H1 (cell line): ENCODE results near the gene HSD17B2. TPM values are rescaled to one million over a fixed set of nuclear protein-coding genes. Genes with fewer than 3 reads are reported as not detected.

ENCODE experiments used
- CTCF ChIA-PET: fragments of 300-600 bp; sonication (Branson Sonifier 250); formaldehyde crosslinking; loops from one replicate; lab custom pipeline; 2021; ENCODE audit not compliant: partially characterized antibody; lab: Charles Lee
- POLR2A ChIA-PET: fragments of 300-600 bp; sonication (Branson Sonifier 250); formaldehyde crosslinking; loops from one replicate; lab custom pipeline; 2021; ENCODE audit warnings: inconsistent platforms; ENCODE audit not compliant: partially characterized antibody; lab: Charles Lee
- DNase-seq, 2 experiments: peaks; one replicate each; pipeline versions ENCODE4 v3.0.0 to v3.0.0-alpha.2; 2010 to 2022; ENCODE audit warnings: low spot score in 2 of 2, low read depth in 1 of 2, mixed read lengths in 1 of 2
- FAIRE-seq: peaks from 2 replicates; lab custom pipeline; 2011; peaks lifted over from hg19 to GRCh38; lab: Jason Lieb, UNC
- H2AFZ ChIP-seq: 2 replicates; pipeline ENCODE4 v1.8.1; 2012; ENCODE audit warnings: low read length, inconsistent platforms
- H2AK5ac ChIP-seq: 2 replicates; pipeline ENCODE4 v1.6.1; 2013; ENCODE audit warnings: low read depth, low read length
- H2BK120ac ChIP-seq: replicated peaks from 2 replicates; pipeline ENCODE3; 2013; ENCODE audit warnings: low read depth, low read length, inconsistent platforms
- H2BK12ac ChIP-seq: 2 replicates; pipeline ENCODE4 v1.6.1; 2013; ENCODE audit warnings: low read depth, low read length
- H2BK15ac ChIP-seq: 2 replicates; pipeline ENCODE4 v1.6.1; 2013; ENCODE audit warnings: low read length
- H2BK20ac ChIP-seq: 2 replicates; pipeline ENCODE4 v1.6.1; 2013; ENCODE audit warnings: low read length
- H2BK5ac ChIP-seq: 2 replicates; pipeline ENCODE4 v1.6.1; 2013; ENCODE audit warnings: low read depth, low read length
- H3K14ac ChIP-seq: 2 replicates; pipeline ENCODE4 v1.6.1; 2013; ENCODE audit warnings: inconsistent platforms; ENCODE audit not compliant: insufficient read length
- H3K18ac ChIP-seq: 2 replicates; pipeline ENCODE4 v1.6.1; 2013; ENCODE audit warnings: low read length; ENCODE audit errors: extremely low read depth
- H3K23ac ChIP-seq: 2 replicates; pipeline ENCODE4 v1.6.1; 2013; ENCODE audit warnings: inconsistent platforms; ENCODE audit not compliant: insufficient read length
- H3K23me2 ChIP-seq: 2 replicates; pipeline ENCODE4 v1.6.1; 2013; ENCODE audit warnings: low read depth, low read length
- H3K27ac ChIP-seq: 2 replicates; pipeline ENCODE4 v1.6.1; 2011; ENCODE audit warnings: low read depth, low read length, inconsistent platforms
- H3K27me3 ChIP-seq, 4 experiments: replicated peaks in 1 of 4; 1 replicate in 1 of 4; 2 replicates in 3 of 4; pipeline versions ENCODE4 v1.6.1 to v1.8.1; 2011 to 2013; ENCODE audit warnings: low read length in 3 of 4, mild to moderate bottlenecking in 3 of 4, inconsistent platforms in 2 of 4, mixed read lengths in 2 of 4, moderate library complexity in 1 of 4; ENCODE audit not compliant: control insufficient read depth in 3 of 4, insufficient read depth in 3 of 4; ENCODE audit errors: extremely low read depth in 1 of 4
- H3K36me3 ChIP-seq, 4 experiments: 2 replicates each; pipeline versions ENCODE4 v1.6.1 to v1.8.1; 2011 to 2013; ENCODE audit warnings: mild to moderate bottlenecking in 4 of 4, low read length in 3 of 4, moderate library complexity in 2 of 4, control low read depth in 1 of 4, inconsistent platforms in 1 of 4; ENCODE audit not compliant: insufficient read depth in 4 of 4, control insufficient read depth in 2 of 4
- H3K4ac ChIP-seq: replicated peaks from 2 replicates; pipeline ENCODE3; 2013; ENCODE audit warnings: low read length, low read depth, mixed read lengths, inconsistent platforms; ENCODE audit not compliant: insufficient read length
- H3K4me1 ChIP-seq, 4 experiments: replicated peaks in 1 of 4; 1 replicate in 1 of 4; 2 replicates in 3 of 4; pipeline versions ENCODE4 v1.6.1 to v1.8.1; 2011 to 2013; ENCODE audit warnings: low read length in 3 of 4, inconsistent platforms in 2 of 4, mixed read lengths in 1 of 4; ENCODE audit not compliant: insufficient read depth in 4 of 4, control insufficient read depth in 3 of 4
- H3K4me2 ChIP-seq, 2 experiments: 2 replicates each; pipeline versions ENCODE4 v1.6.1 to v1.8.1; 2011 to 2013; ENCODE audit warnings: low read depth in 2 of 2, low read length in 2 of 2, control low read depth in 1 of 2, inconsistent platforms in 1 of 2, mild to moderate bottlenecking in 1 of 2; ENCODE audit not compliant: insufficient read depth in 1 of 2
- H3K4me3 ChIP-seq, 4 experiments: fragments of 200-600, 300-600 bp in 1 of 4; sonication (generic), shearing (Covaris generic), sonication (Bioruptor Twin) in 1 of 4; 2 replicates each; pipeline versions ENCODE4 v1.5.1 to v1.8.1; 2011 to 2016; ENCODE audit warnings: low read length in 4 of 4, low read depth in 3 of 4, control low read depth in 2 of 4, inconsistent platforms in 2 of 4, mild to moderate bottlenecking in 2 of 4, mixed read lengths in 1 of 4, moderate library complexity in 1 of 4; ENCODE audit not compliant: insufficient read depth in 2 of 4; ENCODE audit errors: extremely low read depth in 1 of 4
- H3K56ac ChIP-seq: replicated peaks from 2 replicates; pipeline ENCODE3; 2013; ENCODE audit warnings: low read depth, mild to moderate bottlenecking, mixed read lengths, low read length, inconsistent platforms; ENCODE audit not compliant: insufficient read length
- H3K79me1 ChIP-seq: 2 replicates; pipeline ENCODE4 v1.6.1; 2013; ENCODE audit warnings: low read depth, low read length, control low read depth
- H3K79me2 ChIP-seq, 2 experiments: 2 replicates each; pipeline versions ENCODE4 v1.6.1 to v1.8.1; 2012 to 2013; ENCODE audit warnings: low read length in 2 of 2, mild to moderate bottlenecking in 2 of 2, inconsistent platforms in 1 of 2; ENCODE audit not compliant: insufficient read depth in 2 of 2, control insufficient read depth in 1 of 2
- H3K9ac ChIP-seq, 4 experiments: replicated peaks in 1 of 4; 1 replicate in 1 of 4; 2 replicates in 3 of 4; pipeline versions ENCODE4 v1.6.1 to v1.8.1; 2011 to 2013; ENCODE audit warnings: low read depth in 3 of 4, low read length in 3 of 4, control low read depth in 2 of 4, mild to moderate bottlenecking in 2 of 4, moderate library complexity in 2 of 4, inconsistent platforms in 1 of 4; ENCODE audit errors: extremely low read depth in 1 of 4
- H3K9me3 ChIP-seq, 2 experiments: 2 replicates each; pipeline versions ENCODE4 v1.6.1 to v1.8.1; 2012 to 2013; ENCODE audit warnings: mild to moderate bottlenecking in 2 of 2, moderate library complexity in 2 of 2, control low read depth in 1 of 2, inconsistent platforms in 1 of 2, low read depth in 1 of 2, low read length in 1 of 2, mixed read lengths in 1 of 2; ENCODE audit not compliant: insufficient read depth in 2 of 2
- H4K20me1 ChIP-seq, 2 experiments: replicated peaks in 1 of 2; 2 replicates each; pipeline versions ENCODE3 to v1.8.1; 2011 to 2013; ENCODE audit warnings: inconsistent platforms in 2 of 2, low read length in 2 of 2, mild to moderate bottlenecking in 1 of 2; ENCODE audit not compliant: insufficient read depth in 2 of 2, control insufficient read depth in 1 of 2
- H4K5ac ChIP-seq: 2 replicates; pipeline ENCODE4 v1.6.1; 2013; ENCODE audit warnings: low read length, low read depth, mixed read lengths, inconsistent platforms; ENCODE audit not compliant: insufficient read length
- H4K8ac ChIP-seq: 2 replicates; pipeline ENCODE4 v1.8.0; 2013; ENCODE audit warnings: mild to moderate bottlenecking, moderate library complexity, low read length, inconsistent platforms; ENCODE audit not compliant: insufficient read depth; ENCODE audit errors: extremely low read depth
- H4K91ac ChIP-seq: replicated peaks from 2 replicates; pipeline ENCODE3; 2013; ENCODE audit warnings: low read length, mixed read lengths, inconsistent platforms; ENCODE audit not compliant: insufficient read length
- CBX8 ChIP-seq: fragments of 300-800, 300-1000 bp; sonication (generic); IDR thresholded peaks from 2 replicates; pipeline ENCODE4 v1.7.1; 2016; ENCODE audit warnings: low read depth, low read length, borderline replicate concordance
- CTBP2 ChIP-seq: IDR thresholded peaks from 2 replicates; pipeline ENCODE4 v1.7.0; 2011; ENCODE audit warnings: borderline replicate concordance, mild to moderate bottlenecking, moderate library complexity, mixed read lengths, low read length; ENCODE audit not compliant: insufficient read depth, insufficient read length
- KDM5A ChIP-seq: fragments of 200-600 bp; IDR thresholded peaks from 2 replicates; pipeline ENCODE4 v1.7.1; 2012; ENCODE audit warnings: mild to moderate bottlenecking, low read length, inconsistent platforms, mixed read lengths
- PHF8 ChIP-seq: fragments of 200-600 bp; sonication (generic); conservative IDR thresholded peaks from 2 replicates; pipeline ENCODE4 v1.7.1; 2012; ENCODE audit warnings: low read depth, mild to moderate bottlenecking, inconsistent platforms, low read length, moderate library complexity
- POU5F1 ChIP-seq: IDR thresholded peaks from 2 replicates; pipeline ENCODE4 v1.6.1; 2011; ENCODE audit warnings: low read depth, mild to moderate bottlenecking, low read length, moderate library complexity
- SIRT6 ChIP-seq: IDR thresholded peaks from one replicate; pipeline ENCODE4 v1.7.1; 2012; ENCODE audit warnings: low read length, inconsistent platforms
- SP2 ChIP-seq: IDR thresholded peaks from 2 replicates; pipeline ENCODE4 v1.6.1; 2012; ENCODE audit warnings: mild to moderate bottlenecking, low read length, inconsistent platforms
- WGBS, 2 experiments: shearing (Covaris generic) in 1 of 2; methylation state at CpG; one replicate each; pipeline versions ENCODE4 v1.1.6 to v1.1.7; 2013 to 2015; ENCODE audit warnings: low lambda C conversion rate in 2 of 2, mixed read lengths in 2 of 2, inconsistent platforms in 1 of 2, low coverage in 1 of 2, missing lambda C conversion rate in 1 of 2; ENCODE audit not compliant: insufficient replicate concordance in 2 of 2, insufficient coverage in 1 of 2, insufficient read length in 1 of 2; ENCODE audit errors: extremely low coverage in 1 of 2, missing lambda C conversion rate in 1 of 2; 5-methylcytosine and 5-hydroxymethylcytosine counted together
- polyA plus RNA-seq, 7 experiments: library from polyadenylated mRNA; depleted of rRNA in 3 of 7; stranded (reverse) in 5 of 7; unstranded in 2 of 7; fragments of >200 nt in 5 of 7; fragments of 200-250 nt in 2 of 7; gene quantifications; 1 replicate in 5 of 7; 2 replicates in 1 of 7; 4 replicates in 1 of 7; pipeline versions ENCODE4 v1.2.1 to v1.2.3, GENCODE V29; 2011 to 2013; ENCODE audit warnings: missing spikeins in 2 of 7, mixed read lengths in 2 of 7
- total RNA-seq: library from RNA; stranded (reverse); fragmentation: NEBNext Ultra II Directional; extraction: Animal tissue kit (Norgen Biotek cat#: 25700); gene quantifications from 2 replicates; pipeline ENCODE4 v1.2.1, GENCODE V29; 2021

The HSD17B2 gene
- total and polyA plus RNA-seq, 2 of the 8 experiments (the other 6 are each of a cell fraction or from before 2014, with no cell fraction given) = not detected

- Histone ChIP-seq H2BK12ac (no peak overlapping the region), H3K36me3 (no peaks in the 10 kb centered on the region), H3K27me3 (no peaks in the 10 kb centered on the region; a peak in 2 of 7 replicates), H3K4ac (no peak overlapping the region), H3K9ac (no peak overlapping the region), H2BK20ac (no peak overlapping the region), H2AFZ (no peak overlapping the region), H3K23ac (no peak overlapping the region), H3K79me2 (no peaks in the 10 kb centered on the region), H4K20me1 (no peaks in the 10 kb centered on the region), H2AK5ac (no peak overlapping the region), H3K4me3 (no peak overlapping the region), H4K91ac (no peak overlapping the region), H3K27ac (no peak overlapping the region), H2BK5ac (no peak overlapping the region), H2BK15ac (no peak overlapping the region), H3K9me3 (peaks cover 4 to 6% of the 10 kb centered on the region in 2 experiments; a peak in 2 of 4 replicates), H3K23me2 (no peaks in the 10 kb centered on the region), H3K4me2 (no peak overlapping the region), H3K4me1 (no peaks in the 10 kb centered on the region), H4K5ac (no peak overlapping the region), H3K79me1 (no peaks in the 10 kb centered on the region), H3K18ac (no peak overlapping the region), H3K14ac (no peak overlapping the region), H3K56ac (no peak overlapping the region), H4K8ac (no peak overlapping the region), H2BK120ac (no peak overlapping the region)
- ChIA-PET POLR2A (no interaction called here), CTCF (interaction anchor here (1.2 to 2.6 kb wide), 5 partner anchors 21 to 85 kb away, joined by 3 to 10 read pairs (median 4); no protein-coding TSS in a partner anchor)
- FAIRE-seq (no peak), DNase-seq (no peak)
- WGBS, 2 experiments = 92% methylated on average over 6 of the region's 6 CpGs; no CpG with 5 or more reads in 1 of the 2 experiments
- TF ChIP-seq PHF8 (no peak), SP2 (no peak), SIRT6 (no peak), KDM5A (no peak), CBX8 (no peak), POU5F1 (no peak), CTBP2 (no peak)
Observed at GRCh38 chr16:82017911-82018568, 17.0 kb upstream of the HSD17B2 start.
